Fibroblast of mammary gland (primary cell): ENCODE data around the gene PLCH1.
A peak's percentile ranks its signal among the peaks of the same experiment; 100 is the strongest.

ENCODE experiments used
- DNase-seq: peaks from one replicate; pipeline ENCODE4 v3.0.0-alpha.2; 2010; ENCODE audit warnings: low read depth
- H3K4me3 ChIP-seq: 2 replicates; pipeline ENCODE4 v1.5.1; 2011; ENCODE audit warnings: low read depth, mild to moderate bottlenecking, low read length, moderate library complexity; ENCODE audit not compliant: control insufficient read depth
- CTCF ChIP-seq: conservative IDR thresholded peaks from 2 replicates; pipeline ENCODE4 v1.5.1; 2011; ENCODE audit warnings: low read depth, low read length, inconsistent platforms; ENCODE audit not compliant: control insufficient read depth, insufficient read depth

PLCH1 gene

DNA sequence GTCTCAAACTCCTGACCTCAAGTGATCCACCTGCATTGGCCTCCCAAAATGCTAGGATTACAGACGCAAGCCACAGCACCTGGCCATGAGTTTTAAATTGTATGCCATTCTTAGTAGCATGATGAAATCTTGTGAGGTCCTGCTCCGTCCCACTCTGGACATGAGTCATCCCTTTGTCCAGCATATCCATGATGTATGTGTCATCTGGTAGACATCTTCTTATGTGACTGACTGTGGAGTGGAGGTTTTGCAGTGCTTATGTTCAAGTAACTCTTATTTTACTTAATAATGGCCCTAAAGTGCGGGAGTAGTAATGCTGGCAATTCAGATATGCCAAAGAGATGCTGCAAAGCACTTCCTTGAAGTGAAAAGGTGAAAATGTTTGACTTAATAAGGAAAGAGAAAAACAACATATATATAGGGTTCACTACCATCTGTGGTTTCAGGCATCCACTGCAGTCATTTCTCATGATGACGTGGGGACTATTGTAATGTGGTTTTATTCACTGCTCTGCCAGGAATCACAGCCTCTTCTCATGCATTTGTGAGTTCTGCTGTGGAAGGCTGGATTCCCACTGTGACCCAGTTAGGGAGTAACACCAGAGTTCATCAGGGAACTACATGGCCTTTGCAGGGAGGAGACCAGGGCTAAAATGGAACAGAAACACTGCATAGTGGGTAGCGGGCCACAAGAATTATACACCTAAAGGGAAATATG lies 246.8 kb downstream of the PLCH1 start:
- peak; percentile 96 for DNase-seq
- H3K4me3 ChIP-seq, result no peak overlapping the region
- no peak for TF ChIP-seq CTCF

DNA sequence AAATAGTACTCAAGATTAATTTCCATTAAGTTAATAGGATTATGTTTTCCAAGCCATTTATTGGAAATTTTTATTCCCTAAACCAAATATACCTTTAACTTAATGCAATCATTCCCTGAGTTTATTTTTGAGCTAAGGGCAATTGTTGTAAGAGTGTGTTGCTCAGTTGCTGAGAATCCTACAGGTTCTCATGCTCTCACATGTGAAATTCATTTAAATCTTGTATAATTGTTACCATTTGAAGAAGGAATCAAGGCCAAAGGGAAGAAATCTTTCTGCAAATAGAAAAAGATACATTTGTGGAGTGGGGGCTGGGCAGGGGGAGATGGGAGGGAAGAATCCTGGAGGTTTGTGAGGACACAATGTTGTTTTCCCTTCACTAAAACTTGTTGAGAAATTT lies 248.7 kb downstream of the PLCH1 start:
- DNase-seq, result no peak
- no peak for TF ChIP-seq CTCF
- H3K4me3 ChIP-seq, result no peak overlapping the region

- peak; percentile 47 for DNase-seq
- H3K4me3 ChIP-seq, result no peak overlapping the region
- TF ChIP-seq CTCF, result no peak
These were observed 249.5 kb downstream of the PLCH1 start for GRCh38 chr3:155495387-155495786.

DNA sequence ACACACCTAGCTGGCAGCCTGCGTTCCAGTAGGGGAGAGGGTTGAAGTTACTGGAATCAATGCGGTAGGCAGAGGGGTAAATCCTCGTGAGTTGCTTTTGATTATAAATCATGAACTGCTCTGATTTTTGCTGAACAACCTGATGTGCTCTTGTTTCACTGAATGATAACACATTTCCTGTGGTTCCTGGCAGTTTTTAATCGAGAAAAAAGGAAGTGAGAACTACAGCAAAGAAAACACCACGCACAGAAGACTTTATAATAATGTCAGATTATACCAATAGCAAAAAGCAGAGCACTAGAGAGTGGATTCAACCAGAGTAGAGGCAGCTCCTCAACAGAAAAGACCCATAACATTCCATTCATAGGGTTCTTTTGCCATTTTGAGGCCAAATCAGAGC lies 250.5 kb downstream of the PLCH1 start:
- H3K4me3 ChIP-seq, result no peak overlapping the region
- no peak for TF ChIP-seq CTCF
- DNase-seq, result no peak

GRCh38 chr3:155492841-155493240 lies 252.0 kb downstream of the PLCH1 start:
- DNase-seq, result no peak
- TF ChIP-seq CTCF, result no peak

DNA sequence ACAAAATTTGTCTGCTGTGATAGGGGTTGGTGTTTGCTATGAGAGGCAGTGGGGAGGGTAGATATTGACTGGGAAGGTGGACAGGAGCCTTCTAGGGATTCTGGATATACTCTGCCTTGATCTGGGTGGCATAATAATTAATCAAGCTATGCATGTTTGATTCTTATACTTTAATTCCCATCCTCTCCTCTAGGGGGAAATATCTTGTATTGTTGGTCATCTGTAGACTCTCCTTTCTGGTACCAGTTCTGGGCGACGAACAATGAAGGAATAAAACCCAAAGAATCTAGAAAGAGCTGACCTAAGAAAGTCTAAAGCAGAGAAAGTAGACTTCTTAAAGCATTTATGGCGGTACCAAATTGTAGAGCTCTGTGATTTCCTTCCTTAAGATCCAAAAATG lies 253.2 kb downstream of the PLCH1 start:
- TF ChIP-seq CTCF, result peak; percentile 2
- no peak for DNase-seq
- H3K4me3 ChIP-seq, result no peak overlapping the region

More at GRCh38 chr3:155492841-155493240, 252.0 kb downstream of the PLCH1 start:
- H3K4me3 ChIP-seq, result no peak overlapping the region

DNA sequence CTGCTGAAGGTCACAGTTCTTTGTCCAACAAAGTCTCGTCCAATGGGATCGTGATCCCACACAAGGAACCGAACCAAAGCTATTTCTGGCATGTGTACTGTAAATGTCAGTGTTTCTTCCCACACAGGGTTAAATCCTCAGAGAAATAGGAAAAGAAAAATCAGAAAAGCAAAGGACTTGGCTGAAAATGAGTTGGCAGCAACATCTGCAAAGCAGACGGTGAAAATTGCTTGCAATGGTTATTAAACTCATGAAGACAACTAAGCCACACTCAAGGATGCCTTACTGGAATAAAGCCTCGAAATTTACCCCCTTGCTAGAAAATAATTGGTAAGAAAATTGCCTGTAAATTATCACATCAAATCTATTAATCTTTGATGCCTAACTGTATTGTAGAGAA lies 256.2 kb downstream of the PLCH1 start:
- TF ChIP-seq CTCF, result no peak
- H3K4me3 ChIP-seq, result no peak overlapping the region
- no peak for DNase-seq
